ENCODE measurements around the gene ZBTB39. TPM values are rescaled to one million over a fixed set of nuclear protein-coding genes. Genes with fewer than 3 reads are reported as not detected.

Gene ZBTB39
- total RNA-seq, 1 experiment from 2014 or later = 31.2 TPM

GRCh38 chr12:56953314-56953713 is 53.0 kb downstream of the ZBTB39 start:
- H2BK120ac ChIP-seq (ENCODE audit: low read depth, low read length, poor library complexity, severe bottlenecking) = no peak overlapping the region
- no peak overlapping the region for H3K27ac ChIP-seq (ENCODE audit: insufficient read length, low read depth, low read length)
- no peak overlapping the region for H2BK12ac ChIP-seq (ENCODE audit: insufficient read length, low read depth, low read length)
- no peak overlapping the region for H2BK15ac ChIP-seq (ENCODE audit: low read depth, low read length)
- Mint-ChIP-seq H3K27ac (no peak overlapping the region; a peak in 1 of 7 replicates), H3K36me3 (ENCODE audit: insufficient read depth in 1 of 3, low read depth in 3 of 3) (peaks cover 0 to 4% (median 0%) of the 10 kb centered on the region in 3 experiments; a peak in 2 of 7 replicates), H3K27me3 (ENCODE audit: low read depth) (peaks cover 13% of the 10 kb centered on the region), H3K4me3 (no peak overlapping the region), H3K9me3 (peaks cover 16 to 20% of the 10 kb centered on the region in 2 experiments), H3K4me1 (no peaks in the 10 kb centered on the region)
- H3K56ac ChIP-seq (ENCODE audit: insufficient read length, low read depth, low read length) = no peak overlapping the region
- H3K4ac ChIP-seq (ENCODE audit: low read depth, low read length) = no peak overlapping the region
- H3K23me2 ChIP-seq (ENCODE audit: insufficient read length, low read depth, low read length, poor library complexity, severe bottlenecking) = no peaks in the 10 kb centered on the region
- H3K9ac ChIP-seq (ENCODE audit: extremely low read depth, insufficient read length, low read length) = no peak overlapping the region
- WGBS (ENCODE audit: extremely low coverage, insufficient read length, low lambda C conversion rate) = no CpG with 5 or more reads among the region's 1 CpG
- H3K27me3 ChIP-seq (ENCODE audit: insufficient read depth, low read length) = no peaks in the 10 kb centered on the region
- H3K18ac ChIP-seq (ENCODE audit: insufficient read length, low read depth, low read length) = no peak overlapping the region
- H2AFZ ChIP-seq (ENCODE audit: low read length) = no peak overlapping the region
- no peak overlapping the region for H4K91ac ChIP-seq (ENCODE audit: insufficient read length, low read depth, low read length)
- H4K8ac ChIP-seq (replicated peaks; ENCODE audit: insufficient read length, low read depth, low read length) = no peak overlapping the region
- H4K20me1 ChIP-seq (ENCODE audit: control insufficient read depth, insufficient read depth, insufficient read length) = no peaks in the 10 kb centered on the region
- no peak overlapping the region for H3K14ac ChIP-seq (ENCODE audit: insufficient read depth, low read length)
- H3K79me1 ChIP-seq (ENCODE audit: insufficient read depth, low read depth, low read length, poor library complexity, severe bottlenecking) = no peaks in the 10 kb centered on the region
- H3K4me2 ChIP-seq (ENCODE audit: insufficient read depth, insufficient read length, low read length) = no peak overlapping the region
- no peak overlapping the region for H3K23ac ChIP-seq (ENCODE audit: insufficient read length, low read depth, low read length)
- H3K79me2 ChIP-seq (ENCODE audit: insufficient read depth, low read length) = no peaks in the 10 kb centered on the region; the same call in 1 of the 2 replicates
- no peak overlapping the region for H4K5ac ChIP-seq (ENCODE audit: insufficient read length, low read depth, low read length)
- TF ChIP-seq CTCF (conservative IDR thresholded peaks at IDR 0.05) = no peak
- H2BK20ac ChIP-seq (ENCODE audit: low read depth, low read length, poor library complexity, severe bottlenecking) = no peak overlapping the region
- H2AK5ac ChIP-seq (ENCODE audit: insufficient read length, low read length) = no peak overlapping the region
- H3T11ph ChIP-seq (ENCODE audit: low read length) = no peak overlapping the region
- H3K4me1 ChIP-seq (ENCODE audit: insufficient read depth, low read length) = no peaks in the 10 kb centered on the region
- no peak overlapping the region for H2BK5ac ChIP-seq (ENCODE audit: insufficient read length, low read length)
- peaks cover 7% of the 10 kb centered on the region for H3K9me3 ChIP-seq (ENCODE audit: control insufficient read depth, low read depth, low read length)
- no peak for DNase-seq
